GM12801 (cell line): Measurements from ENCODE around the gene AMOTL1.

Experiments
- TF ChIP-seq, protein P1 (sequence below): IDR thresholded peaks from one replicate; pipeline ENCODE4 v1.5.1; 2011; ENCODE audit warnings: control low read depth; ENCODE audit not compliant: insufficient read length; ENCODE audit errors: extremely low read depth

AMOTL1 gene

GRCh38 chr11:94864506-94865045, 96.4 kb downstream of the AMOTL1 start:
- TF ChIP-seq, protein P1, sequence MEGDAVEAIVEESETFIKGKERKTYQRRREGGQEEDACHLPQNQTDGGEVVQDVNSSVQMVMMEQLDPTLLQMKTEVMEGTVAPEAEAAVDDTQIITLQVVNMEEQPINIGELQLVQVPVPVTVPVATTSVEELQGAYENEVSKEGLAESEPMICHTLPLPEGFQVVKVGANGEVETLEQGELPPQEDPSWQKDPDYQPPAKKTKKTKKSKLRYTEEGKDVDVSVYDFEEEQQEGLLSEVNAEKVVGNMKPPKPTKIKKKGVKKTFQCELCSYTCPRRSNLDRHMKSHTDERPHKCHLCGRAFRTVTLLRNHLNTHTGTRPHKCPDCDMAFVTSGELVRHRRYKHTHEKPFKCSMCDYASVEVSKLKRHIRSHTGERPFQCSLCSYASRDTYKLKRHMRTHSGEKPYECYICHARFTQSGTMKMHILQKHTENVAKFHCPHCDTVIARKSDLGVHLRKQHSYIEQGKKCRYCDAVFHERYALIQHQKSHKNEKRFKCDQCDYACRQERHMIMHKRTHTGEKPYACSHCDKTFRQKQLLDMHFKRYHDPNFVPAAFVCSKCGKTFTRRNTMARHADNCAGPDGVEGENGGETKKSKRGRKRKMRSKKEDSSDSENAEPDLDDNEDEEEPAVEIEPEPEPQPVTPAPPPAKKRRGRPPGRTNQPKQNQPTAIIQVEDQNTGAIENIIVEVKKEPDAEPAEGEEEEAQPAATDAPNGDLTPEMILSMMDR: no peak

- TF ChIP-seq, protein P1: no peak
Measured at GRCh38 chr11:94866231-94866822, 98.2 kb downstream of the AMOTL1 start.

- TF ChIP-seq, protein P1: no peak
Measured at GRCh38 chr11:94866936-94867795, 99.0 kb downstream of the AMOTL1 start.

DNA sequence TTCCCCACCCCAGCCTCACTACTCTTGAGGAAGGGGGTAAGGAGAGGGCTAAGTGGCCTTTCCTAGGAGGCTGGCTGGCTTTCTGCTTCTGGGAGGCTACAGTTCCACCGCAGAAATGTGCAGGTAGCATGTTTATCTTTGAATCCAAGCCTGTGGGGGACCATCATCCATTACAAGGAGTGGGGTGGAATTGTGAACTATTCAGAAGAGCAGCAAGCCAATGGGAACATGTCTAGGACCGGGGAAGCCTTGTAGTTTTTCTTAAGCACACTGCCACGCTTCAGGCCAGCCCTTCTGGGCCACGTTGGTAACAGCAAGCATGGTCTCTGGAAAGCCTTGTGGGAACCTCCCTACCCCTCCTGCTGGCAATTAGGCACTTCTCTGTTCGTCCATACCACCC, 100.3 kb downstream of the AMOTL1 start:
- TF ChIP-seq, protein P1: no peak

DNA sequence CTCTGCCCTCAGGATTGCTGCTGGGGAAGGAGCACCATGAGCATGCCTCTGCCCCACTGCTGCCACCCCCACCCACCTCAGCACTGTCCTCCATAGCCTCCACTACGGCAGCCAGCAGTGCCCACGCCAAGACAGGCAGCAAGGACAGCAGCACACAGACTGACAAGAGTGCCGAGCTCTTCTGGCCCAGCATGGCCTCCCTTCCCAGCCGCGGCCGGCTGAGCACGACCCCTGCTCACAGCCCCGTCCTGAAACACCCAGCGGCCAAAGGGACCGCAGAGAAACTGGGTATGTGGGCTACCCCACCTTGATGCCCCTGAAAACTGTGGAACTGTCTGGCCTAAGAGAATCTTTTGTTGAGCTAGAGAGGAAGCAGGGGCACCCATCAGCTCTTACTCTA, 101.0 kb downstream of the AMOTL1 start:
- TF ChIP-seq, protein P1: no peak

DNA sequence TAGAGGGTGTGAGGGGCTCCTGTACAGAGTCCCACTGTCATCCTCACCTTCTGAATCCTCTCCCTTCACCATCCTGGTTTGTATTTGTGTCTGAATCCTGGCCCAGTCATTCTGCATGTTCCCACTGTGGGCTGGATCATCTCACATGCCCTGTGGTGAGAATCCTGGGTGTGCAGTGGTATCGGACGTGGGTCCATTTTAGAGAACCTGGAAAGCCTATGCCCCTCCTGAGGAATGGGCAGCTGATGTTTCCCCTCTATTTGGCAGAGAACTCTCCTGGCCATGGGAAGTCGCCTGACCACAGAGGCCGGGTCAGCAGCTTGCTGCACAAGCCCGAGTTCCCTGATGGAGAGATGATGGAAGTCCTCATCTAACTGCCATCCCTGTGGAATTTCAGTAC, 102.3 kb downstream of the AMOTL1 start:
- TF ChIP-seq, protein P1: no peak

- TF ChIP-seq, protein P1: no peak
Measured at GRCh38 chr11:94871491-94872185, 103.5 kb downstream of the AMOTL1 start.
